ENCODE data around the gene C5orf58.

GRCh38 chr5:170294057-170294456 is 61.3 kb downstream of the C5orf58 start:
- TF ChIP-seq CTCF (IDR thresholded peaks at IDR 0.05) (no peak), POLR2AphosphoS5 (IDR thresholded peaks at IDR 0.05) (no peak)
